OCI-LY1 (cell line): ENCODE data around the gene PIP5K1C.

Source experiments
- H2AFZ ChIP-seq: fragments of 200-600 bp; sonication (generic), shearing (Covaris generic); 2 replicates; pipeline ENCODE4 v1.6.0; 2014; ENCODE audit warnings: antibody characterized with exemption, mild to moderate bottlenecking, low read length
- H3F3A ChIP-seq: fragments of 200-600 bp; sonication (generic), shearing (Covaris generic); 2 replicates; pipeline ENCODE4 v1.6.0; 2014; ENCODE audit warnings: mild to moderate bottlenecking, antibody characterized with exemption, low read length, moderate library complexity; ENCODE audit not compliant: insufficient read depth
- H3K27ac ChIP-seq: fragments of 200-600 bp; sonication (generic); 2 replicates; pipeline ENCODE4 v1.5.1; 2014; ENCODE audit warnings: low read length, mixed run types, mild to moderate bottlenecking, low read depth; ENCODE audit not compliant: poor library complexity, severe bottlenecking
- H3K27me3 ChIP-seq: fragments of 200-600 bp; sonication (generic); 2 replicates; pipeline ENCODE4 v1.6.0; 2014; ENCODE audit warnings: antibody characterized with exemption, mild to moderate bottlenecking, low read length, moderate library complexity; ENCODE audit not compliant: insufficient read depth
- H3K36me3 ChIP-seq: fragments of 200-600 bp; sonication (generic); 2 replicates; pipeline ENCODE4 v1.6.1; 2014; ENCODE audit warnings: mild to moderate bottlenecking, antibody characterized with exemption, low read length, moderate library complexity, mixed read lengths; ENCODE audit not compliant: insufficient read depth
- H3K4me1 ChIP-seq: fragments of 200-600 bp; sonication (generic); 2 replicates; pipeline ENCODE4 v1.5.1; 2014; ENCODE audit warnings: mild to moderate bottlenecking, low read length, moderate library complexity; ENCODE audit not compliant: insufficient read depth, severe bottlenecking
- H3K4me2 ChIP-seq: fragments of 200-600 bp; sonication (generic), shearing (Covaris generic); 2 replicates; pipeline ENCODE4 v1.6.1; 2014; ENCODE audit warnings: low read length
- H3K4me3 ChIP-seq: fragments of 200-600 bp; sonication (generic); 2 replicates; pipeline ENCODE4 v1.5.1; 2014; ENCODE audit warnings: low read length, low read depth, mild to moderate bottlenecking, mixed read lengths; ENCODE audit not compliant: poor library complexity, severe bottlenecking
- H3K79me2 ChIP-seq: fragments of 200-600 bp; shearing (Covaris generic); 2 replicates; pipeline ENCODE4 v1.6.1; 2016; ENCODE audit warnings: mixed run types, low read length, mixed read lengths; ENCODE audit not compliant: insufficient read depth
- H3K9ac ChIP-seq: fragments of 200-600 bp; sonication (generic), shearing (Covaris generic); 2 replicates; pipeline ENCODE4 v1.6.1; 2014; ENCODE audit warnings: mild to moderate bottlenecking, low read length, mixed read lengths
- H3K9me2 ChIP-seq: fragments of 200-600 bp; sonication (generic), shearing (Covaris generic); 2 replicates; pipeline ENCODE4 v1.6.1; 2014; ENCODE audit warnings: low read depth, mild to moderate bottlenecking, low read length, mixed read lengths
- H3K9me3 ChIP-seq: fragments of 200-600 bp; shearing (Covaris generic); 2 replicates; pipeline ENCODE4 v1.6.1; 2014; ENCODE audit warnings: low read length, mixed read lengths
- H4K20me1 ChIP-seq: fragments of 200-600 bp; sonication (generic), shearing (Covaris generic); 2 replicates; pipeline ENCODE4 v1.6.0; 2016; ENCODE audit warnings: mild to moderate bottlenecking, low read length; ENCODE audit not compliant: insufficient read depth
- EZH2 ChIP-seq: fragments of 200-600 bp; sonication (generic), shearing (Covaris generic); IDR thresholded peaks from 2 replicates; pipeline ENCODE4 v1.8.0; 2017; ENCODE audit warnings: borderline replicate concordance, mixed run types, mild to moderate bottlenecking, antibody characterized with exemption, low read length, moderate library complexity, mixed read lengths
- TF ChIP-seq, protein P1 (sequence below): fragments of 200-600 bp; sonication (generic), shearing (Covaris generic); IDR thresholded peaks from 2 replicates; pipeline ENCODE4 v1.5.1; 2017; ENCODE audit warnings: mild to moderate bottlenecking, antibody characterized with exemption, low read length, moderate library complexity, mixed read lengths

The PIP5K1C gene

DNA sequence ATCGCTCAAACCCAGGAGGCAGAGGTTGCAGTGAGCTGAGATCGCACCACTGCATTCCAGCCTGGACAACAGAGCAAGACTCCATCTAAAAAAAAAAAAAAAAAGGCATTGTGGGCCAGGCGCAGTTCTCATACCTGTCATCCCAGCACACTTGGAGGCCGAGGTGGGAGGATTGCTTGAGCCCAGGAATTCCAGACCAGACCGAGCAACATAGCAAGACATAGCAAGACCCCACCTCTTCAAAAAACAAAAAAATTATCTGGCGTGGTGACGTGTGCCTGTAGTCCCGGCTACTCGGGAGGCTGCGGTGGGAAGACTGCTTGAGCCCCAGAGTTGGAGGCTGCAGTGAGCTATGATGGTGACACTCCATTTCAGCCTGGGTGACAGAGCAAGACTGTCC, 18.0 kb downstream of the PIP5K1C start:
- no peaks in the 10 kb centered on the region for H4K20me1 ChIP-seq
- no peak overlapping the region for H3K4me3 ChIP-seq
- no peaks in the 10 kb centered on the region for H3F3A ChIP-seq
- peaks cover 7% of the 10 kb centered on the region; the same call in 1 of the 2 replicates for H3K9me3 ChIP-seq
- H3K4me1 ChIP-seq, result no peaks in the 10 kb centered on the region
- H3K79me2 ChIP-seq, result no peaks in the 10 kb centered on the region
- TF ChIP-seq, protein P1, sequence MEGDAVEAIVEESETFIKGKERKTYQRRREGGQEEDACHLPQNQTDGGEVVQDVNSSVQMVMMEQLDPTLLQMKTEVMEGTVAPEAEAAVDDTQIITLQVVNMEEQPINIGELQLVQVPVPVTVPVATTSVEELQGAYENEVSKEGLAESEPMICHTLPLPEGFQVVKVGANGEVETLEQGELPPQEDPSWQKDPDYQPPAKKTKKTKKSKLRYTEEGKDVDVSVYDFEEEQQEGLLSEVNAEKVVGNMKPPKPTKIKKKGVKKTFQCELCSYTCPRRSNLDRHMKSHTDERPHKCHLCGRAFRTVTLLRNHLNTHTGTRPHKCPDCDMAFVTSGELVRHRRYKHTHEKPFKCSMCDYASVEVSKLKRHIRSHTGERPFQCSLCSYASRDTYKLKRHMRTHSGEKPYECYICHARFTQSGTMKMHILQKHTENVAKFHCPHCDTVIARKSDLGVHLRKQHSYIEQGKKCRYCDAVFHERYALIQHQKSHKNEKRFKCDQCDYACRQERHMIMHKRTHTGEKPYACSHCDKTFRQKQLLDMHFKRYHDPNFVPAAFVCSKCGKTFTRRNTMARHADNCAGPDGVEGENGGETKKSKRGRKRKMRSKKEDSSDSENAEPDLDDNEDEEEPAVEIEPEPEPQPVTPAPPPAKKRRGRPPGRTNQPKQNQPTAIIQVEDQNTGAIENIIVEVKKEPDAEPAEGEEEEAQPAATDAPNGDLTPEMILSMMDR, result no peak
- no peak for TF ChIP-seq EZH2
- H3K27me3 ChIP-seq, result peaks cover 17% of the 10 kb centered on the region; the same call in 1 of the 2 replicates
- no peak overlapping the region for H2AFZ ChIP-seq
- H3K9me2 ChIP-seq, result no peaks in the 10 kb centered on the region
- no peak overlapping the region for H3K4me2 ChIP-seq
- no peak overlapping the region for H3K27ac ChIP-seq
- H3K9ac ChIP-seq, result no peak overlapping the region
- peaks cover 9% of the 10 kb centered on the region; the same call in 1 of the 2 replicates for H3K36me3 ChIP-seq

DNA sequence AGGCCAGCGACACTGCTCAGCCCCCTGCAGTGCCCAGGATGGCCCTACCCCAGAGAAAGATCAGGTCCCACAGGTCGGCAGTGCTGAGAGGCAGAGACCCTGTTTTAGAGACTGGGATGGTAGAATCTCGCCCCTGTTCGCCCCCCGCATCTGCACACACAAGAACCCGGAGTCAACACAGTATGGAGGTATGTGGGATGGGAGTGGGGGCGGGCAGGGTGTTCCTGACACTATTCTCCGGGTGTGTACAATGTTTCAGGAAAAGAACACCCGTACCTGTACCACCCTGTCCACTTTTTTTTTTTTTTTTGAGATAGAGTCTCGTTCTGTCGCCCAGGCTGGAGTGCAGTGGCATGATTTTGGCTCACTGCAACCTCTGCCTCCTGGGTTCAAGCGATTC, 19.3 kb downstream of the PIP5K1C start:
- H3K79me2 ChIP-seq, result no peaks in the 10 kb centered on the region
- no peak overlapping the region for H2AFZ ChIP-seq
- no peak overlapping the region for H3K4me3 ChIP-seq
- H3K36me3 ChIP-seq, result peaks cover 9% of the 10 kb centered on the region; the same call in 1 of the 2 replicates
- H3F3A ChIP-seq, result no peaks in the 10 kb centered on the region
- peaks cover 17% of the 10 kb centered on the region; the same call in 1 of the 2 replicates for H3K27me3 ChIP-seq
- peaks cover 7% of the 10 kb centered on the region; the same call in 1 of the 2 replicates for H3K9me3 ChIP-seq
- H3K9me2 ChIP-seq, result no peaks in the 10 kb centered on the region
- no peak overlapping the region for H3K9ac ChIP-seq
- TF ChIP-seq, protein P1, result no peak
- TF ChIP-seq EZH2, result no peak
- no peak overlapping the region for H3K4me2 ChIP-seq
- H4K20me1 ChIP-seq, result no peaks in the 10 kb centered on the region
- no peaks in the 10 kb centered on the region for H3K4me1 ChIP-seq
- no peak overlapping the region for H3K27ac ChIP-seq

DNA sequence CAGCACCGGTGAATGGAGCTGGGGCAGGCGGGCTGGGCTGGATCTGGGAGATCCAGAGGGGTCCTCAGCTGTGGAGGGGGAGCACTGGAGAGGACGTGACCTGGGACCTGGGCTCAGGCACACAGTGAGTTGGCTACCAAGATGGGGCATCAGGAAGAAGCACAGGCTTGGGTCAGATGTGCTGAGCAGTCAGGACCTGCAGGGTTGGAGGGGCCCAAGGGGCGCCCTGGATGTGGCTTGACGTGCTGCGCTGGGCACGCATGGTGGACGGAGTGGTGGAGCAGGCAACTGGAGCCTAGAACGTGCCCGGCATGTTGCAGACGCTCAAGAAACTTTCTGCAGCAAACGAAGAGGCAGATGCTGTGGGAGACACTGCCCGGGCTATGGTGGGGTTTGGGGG, 20.7 kb downstream of the PIP5K1C start:
- Histone ChIP-seq H4K20me1 (no peaks in the 10 kb centered on the region), H3F3A (no peaks in the 10 kb centered on the region), H3K36me3 (peaks cover 4% of the 10 kb centered on the region; the same call in 1 of the 2 replicates), H3K27me3 (peaks cover 10% of the 10 kb centered on the region; the same call in 1 of the 2 replicates), H3K4me1 (no peaks in the 10 kb centered on the region), H3K9me3 (peaks cover 3% of the 10 kb centered on the region; the same call in 1 of the 2 replicates), H3K79me2 (no peaks in the 10 kb centered on the region), H3K4me2 (no peak overlapping the region), H3K4me3 (no peak overlapping the region), H3K27ac (no peak overlapping the region), H3K9me2 (no peaks in the 10 kb centered on the region), H3K9ac (no peak overlapping the region), H2AFZ (no peak overlapping the region)
- TF ChIP-seq EZH2, result no peak
- TF ChIP-seq, protein P1, result no peak
